Loucy (cell line): ENCODE results near the gene CACNA1C.

Experiments used
- H2AFZ ChIP-seq: fragments of 200-600 bp; sonication (generic); 2 replicates; pipeline ENCODE4 v1.6.0; 2016; ENCODE audit warnings: antibody characterized with exemption, mild to moderate bottlenecking, low read length, moderate library complexity
- H3F3A ChIP-seq: fragments of 200-600 bp; 2 replicates; pipeline ENCODE4 v1.6.0; 2016; ENCODE audit warnings: antibody characterized with exemption, low read depth, mild to moderate bottlenecking
- H3K27me3 ChIP-seq: fragments of 200-600 bp; sonication (generic); 2 replicates; pipeline ENCODE4 v1.6.1; 2014; ENCODE audit warnings: low read length, mild to moderate bottlenecking; ENCODE audit not compliant: insufficient read depth, poor library complexity, severe bottlenecking
- H3K36me3 ChIP-seq: fragments of 200-600 bp; sonication (generic); 2 replicates; pipeline ENCODE4 v1.6.1; 2016; ENCODE audit warnings: low read length; ENCODE audit not compliant: insufficient read depth
- H3K4me1 ChIP-seq: fragments of 200-600 bp; sonication (generic); 2 replicates; pipeline ENCODE4 v1.5.1; 2014; ENCODE audit warnings: low read length, mild to moderate bottlenecking; ENCODE audit not compliant: insufficient read depth, poor library complexity, severe bottlenecking
- H3K4me2 ChIP-seq: fragments of 200-600 bp; sonication (generic); 2 replicates; pipeline ENCODE4 v1.6.0; 2014; ENCODE audit warnings: antibody characterized with exemption, low read length, low read depth, mild to moderate bottlenecking; ENCODE audit not compliant: poor library complexity, severe bottlenecking
- H3K4me3 ChIP-seq: fragments of 200-600 bp; sonication (generic); 2 replicates; pipeline ENCODE4 v1.5.1; 2014; ENCODE audit warnings: low read length, mild to moderate bottlenecking, mixed read lengths; ENCODE audit not compliant: poor library complexity, severe bottlenecking
- H3K79me2 ChIP-seq: fragments of 200-600 bp; sonication (generic); 2 replicates; pipeline ENCODE4 v1.6.1; 2014; ENCODE audit warnings: low read length; ENCODE audit not compliant: insufficient read depth
- H3K9ac ChIP-seq: fragments of 200-600 bp; sonication (generic); 2 replicates; pipeline ENCODE4 v1.6.0; 2014; ENCODE audit warnings: mild to moderate bottlenecking, low read depth, low read length, moderate library complexity; ENCODE audit not compliant: poor library complexity, severe bottlenecking
- H3K9me2 ChIP-seq: fragments of 200-600 bp; sonication (generic); replicated peaks from 2 replicates; pipeline ENCODE4 v1.6.1; 2016; ENCODE audit warnings: low read depth, low read length, mixed read lengths
- H3K9me3 ChIP-seq: fragments of 200-600 bp; sonication (generic); 2 replicates; pipeline ENCODE4 v1.6.1; 2014; ENCODE audit warnings: mild to moderate bottlenecking, antibody characterized with exemption, low read length, low read depth; ENCODE audit not compliant: insufficient read depth
- H4K20me1 ChIP-seq: fragments of 200-600 bp; sonication (generic); 2 replicates; pipeline ENCODE4 v1.6.0; 2014; ENCODE audit warnings: antibody characterized with exemption, low read length, mild to moderate bottlenecking; ENCODE audit not compliant: insufficient read depth, poor library complexity, severe bottlenecking
- EZH2phosphoT487 ChIP-seq: fragments of 200-600 bp; IDR thresholded peaks from 2 replicates; pipeline ENCODE4 v1.6.1; 2018; ENCODE audit warnings: antibody characterized with exemption, mild to moderate bottlenecking, moderate library complexity, borderline replicate concordance
- TF ChIP-seq, protein P1 (sequence below): fragments of 200-600 bp; sonication (generic); conservative IDR thresholded peaks from 2 replicates; pipeline ENCODE4 v1.5.1; 2014; ENCODE audit warnings: mild to moderate bottlenecking, antibody characterized with exemption, low read length

CACNA1C gene

DNA sequence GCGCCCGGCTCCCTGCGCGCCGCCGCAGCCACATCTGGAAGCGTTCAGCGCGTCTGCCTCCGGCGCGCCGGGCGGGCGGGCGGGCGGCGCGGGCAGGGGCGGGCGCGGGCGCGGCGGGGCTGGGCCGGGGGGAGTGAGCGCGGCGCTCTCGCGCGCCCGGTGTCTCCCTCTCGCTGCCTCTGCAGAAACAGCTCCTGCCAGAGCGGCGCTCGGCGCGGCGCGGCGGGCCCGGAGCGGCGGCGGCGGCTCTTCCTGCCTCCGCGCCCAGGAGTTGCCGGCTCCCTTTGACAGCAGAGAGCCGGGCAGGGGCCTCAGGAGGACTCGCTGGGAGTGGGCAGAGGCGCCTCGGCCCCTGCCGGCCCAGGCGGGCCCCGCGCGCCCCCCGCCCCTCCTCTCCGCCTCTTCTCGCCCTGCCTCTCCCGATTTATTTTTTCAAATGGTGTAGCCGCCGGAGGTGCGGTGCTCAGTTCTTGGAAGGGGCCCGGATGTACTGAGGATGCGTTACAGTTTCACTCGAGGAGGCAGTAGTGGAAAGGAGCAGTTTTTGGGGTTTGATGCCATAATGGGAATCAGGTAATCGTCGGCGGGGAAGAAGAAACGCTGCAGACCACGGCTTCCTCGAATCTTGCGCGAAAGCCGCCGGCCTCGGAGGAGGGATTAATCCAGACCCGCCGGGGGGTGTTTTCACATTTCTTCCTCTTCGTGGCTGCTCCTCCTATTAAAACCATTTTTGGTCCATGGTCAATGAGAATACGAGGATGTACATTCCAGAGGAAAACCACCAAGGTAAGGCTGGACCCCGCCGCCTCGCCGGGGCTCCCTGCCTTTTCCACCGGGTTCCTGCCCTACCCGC, at the start of gene CACNA1C:
Gene CACNA1C (plus strand): TSS at position 162 of the 853 bp plus-strand sequence. CDS start 576 bp downstream, at position 738.
- peak within 1 kb of the TSS; percentile 67 for H3K4me3 ChIP-seq
- no peak within 1 kb of the TSS for H3K9ac ChIP-seq

DNA sequence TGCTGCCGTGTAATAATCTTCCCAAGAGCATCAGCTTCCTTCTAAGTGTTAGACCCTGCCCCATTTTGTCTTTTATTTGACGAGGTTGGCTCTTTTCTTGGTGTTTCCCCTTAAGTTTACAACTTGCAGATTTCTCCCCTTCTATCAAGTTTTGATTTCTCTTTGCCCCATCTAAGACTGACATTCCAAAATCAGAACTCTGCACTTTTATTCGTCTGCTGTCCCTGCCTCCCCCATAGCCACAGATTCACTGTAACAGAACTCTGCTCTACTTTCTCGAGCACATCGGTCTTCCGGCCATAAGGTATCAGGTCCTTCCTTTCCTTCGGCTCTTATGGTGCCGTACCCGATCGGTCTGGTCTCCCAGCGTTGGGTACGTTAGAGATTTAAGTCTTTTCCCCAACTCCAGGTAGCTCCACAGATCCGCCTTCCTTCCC, 49.1 kb upstream of the CACNA1C start:
- peak overlapping the region; percentile 84 for H3K4me2 ChIP-seq
- no peaks in the 10 kb centered on the region for H3K36me3 ChIP-seq
- peak overlapping the region; percentile 79 for H2AFZ ChIP-seq
- peak overlapping the region; percentile 84 for H3K4me3 ChIP-seq
- TF ChIP-seq, protein P1, sequence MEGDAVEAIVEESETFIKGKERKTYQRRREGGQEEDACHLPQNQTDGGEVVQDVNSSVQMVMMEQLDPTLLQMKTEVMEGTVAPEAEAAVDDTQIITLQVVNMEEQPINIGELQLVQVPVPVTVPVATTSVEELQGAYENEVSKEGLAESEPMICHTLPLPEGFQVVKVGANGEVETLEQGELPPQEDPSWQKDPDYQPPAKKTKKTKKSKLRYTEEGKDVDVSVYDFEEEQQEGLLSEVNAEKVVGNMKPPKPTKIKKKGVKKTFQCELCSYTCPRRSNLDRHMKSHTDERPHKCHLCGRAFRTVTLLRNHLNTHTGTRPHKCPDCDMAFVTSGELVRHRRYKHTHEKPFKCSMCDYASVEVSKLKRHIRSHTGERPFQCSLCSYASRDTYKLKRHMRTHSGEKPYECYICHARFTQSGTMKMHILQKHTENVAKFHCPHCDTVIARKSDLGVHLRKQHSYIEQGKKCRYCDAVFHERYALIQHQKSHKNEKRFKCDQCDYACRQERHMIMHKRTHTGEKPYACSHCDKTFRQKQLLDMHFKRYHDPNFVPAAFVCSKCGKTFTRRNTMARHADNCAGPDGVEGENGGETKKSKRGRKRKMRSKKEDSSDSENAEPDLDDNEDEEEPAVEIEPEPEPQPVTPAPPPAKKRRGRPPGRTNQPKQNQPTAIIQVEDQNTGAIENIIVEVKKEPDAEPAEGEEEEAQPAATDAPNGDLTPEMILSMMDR, result no peak
- TF ChIP-seq EZH2phosphoT487, result no peak
- H4K20me1 ChIP-seq, result peaks cover 6% of the 10 kb centered on the region
- H3K9me2 ChIP-seq, result no peaks in the 10 kb centered on the region
- peaks cover 22% of the 10 kb centered on the region for H3K79me2 ChIP-seq
- H3F3A ChIP-seq, result no peaks in the 10 kb centered on the region
- H3K27me3 ChIP-seq, result no peaks in the 10 kb centered on the region
- peaks cover 24% of the 10 kb centered on the region for H3K4me1 ChIP-seq
- H3K9me3 ChIP-seq, result no peaks in the 10 kb centered on the region
- H3K9ac ChIP-seq, result peak overlapping the region; percentile 94

More for the DNA sequence above, at the start of gene CACNA1C:
- no peaks in the 10 kb centered on the region for H3K79me2 ChIP-seq
- no peak for TF ChIP-seq EZH2phosphoT487
- TF ChIP-seq, protein P1, result no peak
- no peaks in the 10 kb centered on the region for H3F3A ChIP-seq
- no peaks in the 10 kb centered on the region for H3K4me1 ChIP-seq
- H4K20me1 ChIP-seq, result no peaks in the 10 kb centered on the region
- H3K9me3 ChIP-seq, result no peaks in the 10 kb centered on the region
- peaks cover 36% of the 10 kb centered on the region for H3K27me3 ChIP-seq
- H3K4me2 ChIP-seq, result peak within 1 kb of the TSS; percentile 88
- H2AFZ ChIP-seq, result peak within 1 kb of the TSS; percentile 83
- no peaks in the 10 kb centered on the region for H3K9me2 ChIP-seq
- H3K36me3 ChIP-seq, result no peaks in the 10 kb centered on the region

DNA sequence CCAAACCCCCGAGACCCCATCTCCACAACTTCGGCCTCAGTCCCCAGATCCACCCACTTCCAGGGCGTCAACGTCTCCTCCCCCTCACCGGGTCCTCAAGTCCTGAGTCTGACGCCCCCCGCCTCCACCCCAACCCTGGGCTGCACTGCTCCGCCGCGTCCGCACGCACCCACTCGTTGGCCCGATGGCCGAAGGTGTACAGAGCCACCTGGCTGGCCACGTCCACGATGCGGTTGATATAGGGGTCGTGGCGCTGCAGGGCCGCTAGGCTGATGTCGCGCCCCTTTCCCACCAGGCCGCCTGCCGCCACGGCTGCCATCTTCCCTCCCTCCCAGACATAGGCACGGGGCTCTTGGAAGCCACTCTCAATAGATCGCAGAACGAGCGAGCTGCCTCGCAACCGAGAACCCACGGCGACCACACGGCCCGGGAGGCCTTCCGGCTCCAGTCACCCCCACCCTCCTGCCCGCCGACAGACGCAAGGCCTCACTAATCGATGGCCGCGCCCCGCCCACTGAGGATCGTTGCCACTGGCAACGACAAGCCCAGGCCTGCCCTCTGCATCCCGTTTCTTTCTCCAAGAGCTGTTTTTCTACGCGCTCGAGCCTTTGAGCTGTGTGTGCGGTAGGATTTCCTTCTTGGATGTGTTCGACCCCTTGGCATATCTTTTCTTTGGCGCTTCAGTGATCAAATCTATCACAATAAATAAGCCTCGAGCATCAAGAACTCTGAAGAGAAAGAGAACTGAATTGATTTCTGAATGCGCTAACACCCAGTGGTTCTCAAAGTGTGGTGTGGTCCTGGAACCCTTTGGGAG, 48.5 kb upstream of the CACNA1C start, which contains the start of gene DCP1B:
Gene DCP1B (minus strand): TSS at position 345 of the 817 bp plus-strand sequence. CDS start 26 bp downstream, at position 319.
- Histone ChIP-seq H3K9me3 (no peaks in the 10 kb centered on the region), H3K9me2 (no peaks in the 10 kb centered on the region), H4K20me1 (peaks cover 6% of the 10 kb centered on the region), H3F3A (no peaks in the 10 kb centered on the region), H2AFZ (peak within 1 kb of the TSS; percentile 79), H3K9ac (peak within 1 kb of the TSS; percentile 94), H3K4me1 (peaks cover 24% of the 10 kb centered on the region), H3K4me2 (peak within 1 kb of the TSS; percentile 84), H3K4me3 (peak within 1 kb of the TSS; percentile 84), H3K27me3 (no peaks in the 10 kb centered on the region), H3K36me3 (no peaks in the 10 kb centered on the region), H3K79me2 (peaks cover 22% of the 10 kb centered on the region)
- TF ChIP-seq, protein P1, result 0 out of 2 replicates have a peak, but pooled peaks have one; percentile 11
- TF ChIP-seq EZH2phosphoT487, result no peak
